Activated T-helper 1 cell treated with Interleukin-2 at 50 U/mL for 16 hours (primary cell): ENCODE results near the gene TMEM201.

Experiments used
- DNase-seq: peaks from one replicate; pipeline ENCODE4 v3.0.0-alpha.2; 2020; ENCODE audit warnings: low read depth

Gene TMEM201

GRCh38 chr1:9653491-9654050 lies 64.9 kb downstream of the TMEM201 start:
- no peak for DNase-seq

- DNase-seq, result no peak
These were observed 65.5 kb downstream of the TMEM201 start for GRCh38 chr1:9654051-9654833.

GRCh38 chr1:9654834-9655723 lies 66.4 kb downstream of the TMEM201 start:
- DNase-seq, result no peak

GRCh38 chr1:9655836-9656235 lies 67.1 kb downstream of the TMEM201 start:
- no peak for DNase-seq

- DNase-seq, result no peak
These were observed 68.9 kb downstream of the TMEM201 start for GRCh38 chr1:9657521-9658032.

GRCh38 chr1:9658199-9658598 lies 69.5 kb downstream of the TMEM201 start:
- DNase-seq, result no peak

GRCh38 chr1:9659328-9659727 lies 70.6 kb downstream of the TMEM201 start:
- DNase-seq, result no peak

GRCh38 chr1:9663257-9663656 lies 74.5 kb downstream of the TMEM201 start:
- no peak for DNase-seq
